ENCODE results near the gene MTRR.

The MTRR gene

DNA sequence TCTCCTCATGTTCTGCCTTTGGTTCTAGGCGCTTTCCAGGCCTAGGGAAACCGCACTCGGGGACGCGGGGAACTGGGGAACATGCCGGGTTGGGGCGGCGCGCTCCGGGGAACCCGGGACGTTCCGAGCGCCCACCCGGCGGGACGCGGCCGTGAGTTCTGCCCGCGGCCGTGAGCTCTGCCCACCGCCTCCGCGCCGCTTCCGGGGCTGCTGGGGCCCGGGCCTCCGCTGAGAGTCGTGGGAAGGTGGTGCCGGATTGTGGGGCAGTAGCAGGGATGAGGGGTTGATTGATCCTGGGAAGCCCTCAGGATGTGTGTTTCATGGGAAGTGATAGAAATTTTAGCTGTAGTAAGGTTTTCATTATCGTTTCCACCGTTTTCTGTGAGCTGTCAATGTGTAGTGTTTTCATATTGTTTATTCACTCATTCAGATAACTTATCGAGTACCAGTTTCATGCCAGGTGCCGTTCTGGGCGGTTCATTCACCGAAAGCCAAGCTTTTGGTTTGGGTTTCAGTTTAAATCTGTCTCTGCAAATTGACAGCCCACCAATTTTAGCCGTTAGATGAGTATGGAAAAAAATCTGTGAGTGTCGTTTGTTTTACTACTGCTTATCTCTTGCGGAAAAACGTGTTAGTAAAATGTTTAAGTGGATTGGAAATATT lies 657 bp downstream of the MTRR start:
- TF ChIP-seq, protein P1, sequence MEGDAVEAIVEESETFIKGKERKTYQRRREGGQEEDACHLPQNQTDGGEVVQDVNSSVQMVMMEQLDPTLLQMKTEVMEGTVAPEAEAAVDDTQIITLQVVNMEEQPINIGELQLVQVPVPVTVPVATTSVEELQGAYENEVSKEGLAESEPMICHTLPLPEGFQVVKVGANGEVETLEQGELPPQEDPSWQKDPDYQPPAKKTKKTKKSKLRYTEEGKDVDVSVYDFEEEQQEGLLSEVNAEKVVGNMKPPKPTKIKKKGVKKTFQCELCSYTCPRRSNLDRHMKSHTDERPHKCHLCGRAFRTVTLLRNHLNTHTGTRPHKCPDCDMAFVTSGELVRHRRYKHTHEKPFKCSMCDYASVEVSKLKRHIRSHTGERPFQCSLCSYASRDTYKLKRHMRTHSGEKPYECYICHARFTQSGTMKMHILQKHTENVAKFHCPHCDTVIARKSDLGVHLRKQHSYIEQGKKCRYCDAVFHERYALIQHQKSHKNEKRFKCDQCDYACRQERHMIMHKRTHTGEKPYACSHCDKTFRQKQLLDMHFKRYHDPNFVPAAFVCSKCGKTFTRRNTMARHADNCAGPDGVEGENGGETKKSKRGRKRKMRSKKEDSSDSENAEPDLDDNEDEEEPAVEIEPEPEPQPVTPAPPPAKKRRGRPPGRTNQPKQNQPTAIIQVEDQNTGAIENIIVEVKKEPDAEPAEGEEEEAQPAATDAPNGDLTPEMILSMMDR (IDR thresholded peaks at IDR 0.05; ENCODE audit: low read depth, low read length): no peak
- H3K4me3 ChIP-seq (ENCODE audit: low read depth, low read length): peak overlapping the region; percentile 94

DNA sequence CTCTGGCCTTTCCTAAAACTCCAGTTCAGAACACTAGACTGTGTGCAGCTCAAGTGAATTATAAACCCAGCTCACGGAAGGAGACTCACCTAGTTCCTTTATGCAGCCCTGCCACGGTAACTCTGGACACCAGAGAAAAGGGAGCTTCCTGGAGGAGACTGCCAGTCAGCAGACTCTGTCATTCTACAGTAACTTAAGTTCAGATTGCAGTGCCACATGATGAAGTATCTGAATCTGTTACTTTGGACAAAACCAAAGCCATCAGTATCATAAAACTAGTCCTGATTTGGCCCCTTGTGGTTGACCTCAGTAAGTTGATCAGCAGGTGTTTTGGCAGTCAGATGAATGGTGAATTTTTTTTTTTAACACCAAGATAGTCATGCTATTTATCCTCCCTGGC lies 2.7 kb downstream of the MTRR start:
- TF ChIP-seq, protein P1 (IDR thresholded peaks at IDR 0.05; ENCODE audit: low read depth, low read length): no peak
- no peak overlapping the region for H3K4me3 ChIP-seq (ENCODE audit: low read depth, low read length)

DNA sequence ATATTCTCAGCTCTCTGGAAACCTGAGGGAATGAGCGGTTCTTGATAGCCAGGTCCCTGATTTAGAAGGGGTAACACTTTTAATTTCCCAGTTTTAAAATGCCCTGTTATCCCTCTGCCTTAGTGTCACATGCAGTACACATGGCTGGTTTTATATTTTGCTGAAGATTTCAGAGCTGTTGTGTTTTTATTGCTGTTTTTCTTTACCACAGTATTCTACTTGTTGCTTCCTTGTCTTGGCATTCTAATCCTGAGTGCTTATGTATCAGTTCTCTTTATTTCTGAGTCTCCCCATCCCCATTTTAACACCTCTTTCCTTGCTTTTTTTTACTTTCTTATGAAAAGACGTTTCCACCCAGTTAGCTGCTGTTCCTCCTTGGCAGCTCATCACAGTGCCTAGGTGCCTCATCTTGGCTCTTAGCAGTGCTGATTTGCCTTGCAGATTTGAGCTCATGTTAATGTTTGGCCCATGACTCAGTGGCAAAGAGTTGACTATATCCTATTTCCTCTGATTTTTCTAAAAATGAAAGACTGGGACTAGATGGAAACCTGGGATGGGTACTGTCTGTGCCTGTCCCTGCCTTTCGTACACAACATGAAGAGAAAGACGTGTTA lies 3.7 kb downstream of the MTRR start:
- H3K4me3 ChIP-seq (ENCODE audit: low read depth, low read length): no peak overlapping the region
- TF ChIP-seq, protein P1 (IDR thresholded peaks at IDR 0.05; ENCODE audit: low read depth, low read length): no peak

- H3K4me3 ChIP-seq (ENCODE audit: low read depth, low read length): no peak overlapping the region
- TF ChIP-seq, protein P1 (IDR thresholded peaks at IDR 0.05; ENCODE audit: low read depth, low read length): no peak
Measured at GRCh38 chr5:7873216-7873615, 4.3 kb downstream of the MTRR start.

- TF ChIP-seq, protein P1 (IDR thresholded peaks at IDR 0.05; ENCODE audit: low read depth, low read length): no peak
- H3K4me3 ChIP-seq (ENCODE audit: low read depth, low read length): no peak overlapping the region
Measured at GRCh38 chr5:7874639-7875038, 5.7 kb downstream of the MTRR start.

DNA sequence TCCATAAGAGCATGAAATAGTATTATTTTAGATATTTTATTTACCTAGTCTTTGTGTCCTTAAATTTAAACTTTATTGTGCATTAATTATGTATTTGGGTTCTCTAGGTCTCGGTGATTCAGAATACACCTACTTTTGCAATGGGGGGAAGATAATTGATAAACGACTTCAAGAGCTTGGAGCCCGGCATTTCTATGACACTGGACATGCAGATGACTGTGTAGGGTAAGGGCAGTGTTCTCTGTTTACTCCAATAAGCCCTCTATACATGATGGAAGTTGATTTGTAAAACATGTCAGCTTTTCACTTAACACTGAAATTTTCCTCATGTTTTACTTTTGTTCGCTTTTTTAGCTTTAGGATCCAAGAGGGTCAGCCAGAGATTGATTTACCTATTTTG lies 6.2 kb downstream of the MTRR start:
- no peak overlapping the region for H3K4me3 ChIP-seq (ENCODE audit: low read depth, low read length)
- TF ChIP-seq, protein P1 (IDR thresholded peaks at IDR 0.05; ENCODE audit: low read depth, low read length): no peak

GRCh38 chr5:7876867-7877266 lies 7.9 kb downstream of the MTRR start:
- no peak overlapping the region for H3K4me3 ChIP-seq (ENCODE audit: low read depth, low read length)
- TF ChIP-seq, protein P1 (IDR thresholded peaks at IDR 0.05; ENCODE audit: low read depth, low read length): no peak
